ENCODE data around the gene TAOK1.

DNA sequence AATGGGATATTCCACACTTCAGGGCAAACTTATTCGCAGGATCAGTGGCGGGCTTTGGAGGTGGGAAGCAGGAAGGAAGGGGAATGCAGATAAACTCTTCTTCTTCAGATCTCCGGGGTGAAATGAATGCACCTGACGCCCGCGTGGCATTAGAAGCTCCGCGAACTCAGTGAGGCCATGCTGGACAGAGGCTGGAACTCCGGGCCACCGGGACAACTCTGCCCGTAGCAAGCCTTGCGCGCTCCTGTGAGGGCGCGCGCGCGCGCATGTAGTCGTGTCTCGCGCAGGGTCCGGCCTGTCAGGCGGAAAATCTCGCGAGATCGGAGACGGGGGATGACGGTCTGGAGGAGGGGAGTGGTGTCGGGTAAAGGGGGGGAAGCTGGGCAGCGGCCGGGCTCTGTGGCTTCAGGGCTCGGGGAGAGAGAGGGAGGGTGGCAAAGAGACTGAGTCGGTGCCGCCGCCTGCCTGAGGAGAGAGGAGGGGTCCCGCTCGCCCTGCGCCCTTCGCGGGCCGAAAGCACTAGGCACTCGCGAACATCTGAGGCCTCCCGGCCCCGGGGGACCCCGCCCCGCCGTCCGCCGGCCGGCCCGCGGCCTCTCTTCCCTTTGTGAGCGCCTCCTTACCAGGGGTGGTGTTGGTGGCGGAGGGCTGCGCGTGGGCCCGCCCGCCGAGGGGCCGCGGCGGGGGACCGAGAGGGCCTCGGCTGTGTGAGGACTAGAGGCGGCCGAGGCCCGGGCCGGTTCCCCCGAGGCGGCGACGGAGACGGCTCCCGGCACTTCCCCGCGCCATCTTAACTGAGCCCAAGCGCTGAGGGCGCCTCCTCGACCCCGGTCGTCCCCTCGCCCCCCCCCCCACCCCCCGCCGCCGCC is at the start of gene TAOK1:
- TF ChIP-seq, protein P1, sequence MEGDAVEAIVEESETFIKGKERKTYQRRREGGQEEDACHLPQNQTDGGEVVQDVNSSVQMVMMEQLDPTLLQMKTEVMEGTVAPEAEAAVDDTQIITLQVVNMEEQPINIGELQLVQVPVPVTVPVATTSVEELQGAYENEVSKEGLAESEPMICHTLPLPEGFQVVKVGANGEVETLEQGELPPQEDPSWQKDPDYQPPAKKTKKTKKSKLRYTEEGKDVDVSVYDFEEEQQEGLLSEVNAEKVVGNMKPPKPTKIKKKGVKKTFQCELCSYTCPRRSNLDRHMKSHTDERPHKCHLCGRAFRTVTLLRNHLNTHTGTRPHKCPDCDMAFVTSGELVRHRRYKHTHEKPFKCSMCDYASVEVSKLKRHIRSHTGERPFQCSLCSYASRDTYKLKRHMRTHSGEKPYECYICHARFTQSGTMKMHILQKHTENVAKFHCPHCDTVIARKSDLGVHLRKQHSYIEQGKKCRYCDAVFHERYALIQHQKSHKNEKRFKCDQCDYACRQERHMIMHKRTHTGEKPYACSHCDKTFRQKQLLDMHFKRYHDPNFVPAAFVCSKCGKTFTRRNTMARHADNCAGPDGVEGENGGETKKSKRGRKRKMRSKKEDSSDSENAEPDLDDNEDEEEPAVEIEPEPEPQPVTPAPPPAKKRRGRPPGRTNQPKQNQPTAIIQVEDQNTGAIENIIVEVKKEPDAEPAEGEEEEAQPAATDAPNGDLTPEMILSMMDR (IDR thresholded peaks at IDR 0.05), result peak in 1 of 3 experiments; percentile 17
- TF ChIP-seq POLR2A (IDR thresholded peaks at IDR 0.05), result peak; percentile 21 to 93
- TF ChIP-seq POLR2AphosphoS5 (IDR thresholded peaks at IDR 0.05; ENCODE audit: insufficient read depth in 1 of 2, low read depth in 1 of 2), result peak; percentile 79 to 96
